A549 (cell line): Measurements from ENCODE around the gene PIGU.

ENCODE experiments used
- CHD4 ChIP-seq: fragments of 200-600 bp; sonication (generic); IDR thresholded peaks from 2 replicates; pipeline ENCODE4 v1.6.1; 2016; ENCODE audit warnings: antibody characterized with exemption, mild to moderate bottlenecking, borderline replicate concordance
- EP300 ChIP-seq, 2 experiments: fragments of >200 bp; sonication (Bioruptor Twin); formaldehyde crosslinking; IDR thresholded peaks; 2 replicates in 1 of 2; 3 replicates in 1 of 2; pipeline ENCODE4 v1.6.1; 2016 to 2017
- HDAC2 ChIP-seq: fragments of 200-600 bp; sonication (generic); IDR thresholded peaks from 2 replicates; pipeline ENCODE4 v1.6.1; 2016
- HOXB5 ChIP-seq: fragments of 250-450 bp; sonication (Bioruptor Pico); IDR thresholded peaks from 2 replicates; pipeline ENCODE4 v1.5.0; 2020; ENCODE audit warnings: mild to moderate bottlenecking, moderate library complexity
- JUNB ChIP-seq: fragments of >200 bp; sonication (Bioruptor Twin); formaldehyde crosslinking; IDR thresholded peaks from 2 replicates; pipeline ENCODE4 v1.6.1; 2016
- POLR2AphosphoS2 ChIP-seq: conservative IDR thresholded peaks from 2 replicates; pipeline ENCODE4 v1.6.1; 2012; ENCODE audit warnings: low read length, improper control_type of control experiment, inconsistent platforms
- RFX5 ChIP-seq: fragments of 450-650 bp; IDR thresholded peaks from 2 replicates; pipeline ENCODE4 v1.7.1; 2014; ENCODE audit warnings: antibody characterized with exemption, mild to moderate bottlenecking, moderate library complexity
- RNF2 ChIP-seq: fragments of 200-600 bp; sonication (generic); IDR thresholded peaks from 2 replicates; pipeline ENCODE4 v1.6.1; 2016; ENCODE audit warnings: low read depth, mild to moderate bottlenecking, antibody characterized with exemption, moderate library complexity, borderline replicate concordance
- SMC3 ChIP-seq: fragments of >200 bp; sonication (Bioruptor Twin); formaldehyde crosslinking; IDR thresholded peaks from 3 replicates; pipeline ENCODE4 v1.6.1; 2018; ENCODE audit warnings: inconsistent platforms
- TF ChIP-seq, protein P1 (sequence below): fragments of >200 bp; sonication (Bioruptor Twin); formaldehyde crosslinking; IDR thresholded peaks from 3 replicates; pipeline ENCODE4 v1.5.1; 2016
- TF ChIP-seq, protein P2 (sequence below): IDR thresholded peaks from 2 replicates; pipeline ENCODE4 v1.6.1; 2012
- TF ChIP-seq, protein P3 (sequence below): fragments of 450-650 bp; IDR thresholded peaks from 2 replicates; pipeline ENCODE4 v1.6.1; 2014; ENCODE audit warnings: antibody characterized with exemption

DNA sequence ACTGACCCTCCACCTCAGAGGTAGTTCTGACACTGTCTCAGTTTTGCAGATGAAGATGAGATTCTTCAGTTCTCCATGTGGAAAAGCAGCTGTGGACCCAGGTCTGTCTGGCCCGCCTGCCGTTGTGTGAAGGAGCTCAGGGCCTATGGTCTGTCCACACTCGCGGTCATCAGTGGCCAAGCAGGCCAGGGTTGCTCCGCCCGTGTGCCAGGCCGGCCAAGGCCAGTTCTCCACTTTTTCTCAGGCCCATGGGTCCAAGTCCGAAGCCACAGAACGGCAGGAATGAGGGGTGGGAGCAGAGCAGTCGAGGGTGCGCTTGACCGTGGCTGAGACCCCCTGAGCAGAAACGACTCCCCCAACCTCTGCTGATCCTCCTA, 127.0 kb downstream of the PIGU start:
- TF ChIP-seq, protein P1, sequence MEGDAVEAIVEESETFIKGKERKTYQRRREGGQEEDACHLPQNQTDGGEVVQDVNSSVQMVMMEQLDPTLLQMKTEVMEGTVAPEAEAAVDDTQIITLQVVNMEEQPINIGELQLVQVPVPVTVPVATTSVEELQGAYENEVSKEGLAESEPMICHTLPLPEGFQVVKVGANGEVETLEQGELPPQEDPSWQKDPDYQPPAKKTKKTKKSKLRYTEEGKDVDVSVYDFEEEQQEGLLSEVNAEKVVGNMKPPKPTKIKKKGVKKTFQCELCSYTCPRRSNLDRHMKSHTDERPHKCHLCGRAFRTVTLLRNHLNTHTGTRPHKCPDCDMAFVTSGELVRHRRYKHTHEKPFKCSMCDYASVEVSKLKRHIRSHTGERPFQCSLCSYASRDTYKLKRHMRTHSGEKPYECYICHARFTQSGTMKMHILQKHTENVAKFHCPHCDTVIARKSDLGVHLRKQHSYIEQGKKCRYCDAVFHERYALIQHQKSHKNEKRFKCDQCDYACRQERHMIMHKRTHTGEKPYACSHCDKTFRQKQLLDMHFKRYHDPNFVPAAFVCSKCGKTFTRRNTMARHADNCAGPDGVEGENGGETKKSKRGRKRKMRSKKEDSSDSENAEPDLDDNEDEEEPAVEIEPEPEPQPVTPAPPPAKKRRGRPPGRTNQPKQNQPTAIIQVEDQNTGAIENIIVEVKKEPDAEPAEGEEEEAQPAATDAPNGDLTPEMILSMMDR, result no peak
- TF ChIP-seq RFX5 (no peak), HOXB5 (CRISPR knock-in tag) (no peak), EP300 (IDR thresholded peaks at IDR 0.05) (no peak), POLR2AphosphoS2 (no peak), JUNB (no peak), SMC3 (no peak), HDAC2 (no peak), CHD4 (no peak), RNF2 (no peak)
- TF ChIP-seq, protein P2, sequence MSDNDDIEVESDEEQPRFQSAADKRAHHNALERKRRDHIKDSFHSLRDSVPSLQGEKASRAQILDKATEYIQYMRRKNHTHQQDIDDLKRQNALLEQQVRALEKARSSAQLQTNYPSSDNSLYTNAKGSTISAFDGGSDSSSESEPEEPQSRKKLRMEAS, result no peak
- TF ChIP-seq, protein P3, sequence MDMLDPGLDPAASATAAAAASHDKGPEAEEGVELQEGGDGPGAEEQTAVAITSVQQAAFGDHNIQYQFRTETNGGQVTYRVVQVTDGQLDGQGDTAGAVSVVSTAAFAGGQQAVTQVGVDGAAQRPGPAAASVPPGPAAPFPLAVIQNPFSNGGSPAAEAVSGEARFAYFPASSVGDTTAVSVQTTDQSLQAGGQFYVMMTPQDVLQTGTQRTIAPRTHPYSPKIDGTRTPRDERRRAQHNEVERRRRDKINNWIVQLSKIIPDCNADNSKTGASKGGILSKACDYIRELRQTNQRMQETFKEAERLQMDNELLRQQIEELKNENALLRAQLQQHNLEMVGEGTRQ, result no peak
